Activated CD8-positive, alpha-beta T cell treated with anti-CD3 and anti-CD28 coated beads for 36 hours (primary cell): ENCODE data around the gene NOCT. TPM values are rescaled to one million over a fixed set of nuclear protein-coding genes. Genes with fewer than 3 reads are reported as not detected.

Experiments used
- ATAC-seq: fragments of 200-7000 bp; cut with Tn5 transposase; one replicate; pipeline ENCODE4 v1.10.0; 2021; ENCODE audit warnings: mild to moderate bottlenecking, moderate library complexity
- CTCF ChIA-PET: fragments of 350-600 bp; sonication (Branson Sonifier 250); formaldehyde crosslinking; loops from one replicate; lab custom pipeline; 2021; ENCODE audit warnings: antibody characterized with exemption; lab: Charles Lee
- POLR2A ChIA-PET: fragments of 350-600 bp; sonication (Branson Sonifier 250); formaldehyde crosslinking; loops from one replicate; lab custom pipeline; 2021; ENCODE audit warnings: antibody characterized with exemption; lab: Charles Lee
- DNase-seq: peaks from one replicate; pipeline ENCODE4 v3.0.0-alpha.2; 2020
- H3K27ac Mint-ChIP-seq: one replicate; pipeline ENCODE4 v1.8.0; 2021; ENCODE audit warnings: mild to moderate bottlenecking, mixed read lengths
- H3K27me3 Mint-ChIP-seq: one replicate; pipeline ENCODE4 v1.8.0; 2021; ENCODE audit warnings: mixed read lengths
- H3K36me3 Mint-ChIP-seq: one replicate; pipeline ENCODE4 v1.8.0; 2021; ENCODE audit warnings: low read depth, mixed read lengths
- H3K4me1 Mint-ChIP-seq: one replicate; pipeline ENCODE4 v1.8.0; 2021; ENCODE audit warnings: low read depth, mixed read lengths
- H3K4me3 Mint-ChIP-seq: one replicate; pipeline ENCODE4 v1.8.0; 2021; ENCODE audit warnings: mild to moderate bottlenecking, moderate library complexity, mixed read lengths
- H3K9me3 Mint-ChIP-seq: one replicate; pipeline ENCODE4 v1.8.0; 2021; ENCODE audit warnings: mixed read lengths
- intact Hi-C: fragments of 100-400 bp; cut with micrococcal nuclease; formaldehyde crosslinking; loops from one replicate; pipeline ENCODE4 v1.10.0; 2022
- total RNA-seq, 2 experiments: library from RNA; stranded (reverse); gene quantifications; one replicate each; pipeline ENCODE4 v1.2.3, GENCODE V29; 2021
- TF ChIP-seq, protein P1 (sequence below): fragments of 200-600 bp; IDR thresholded peaks from one replicate; pipeline ENCODE4 v1.8.0; 2022; ENCODE audit warnings: antibody characterized with exemption, mild to moderate bottlenecking

NOCT gene
- total RNA-seq, 2 experiments from 2014 or later: 21.5 to 24.9 TPM

DNA sequence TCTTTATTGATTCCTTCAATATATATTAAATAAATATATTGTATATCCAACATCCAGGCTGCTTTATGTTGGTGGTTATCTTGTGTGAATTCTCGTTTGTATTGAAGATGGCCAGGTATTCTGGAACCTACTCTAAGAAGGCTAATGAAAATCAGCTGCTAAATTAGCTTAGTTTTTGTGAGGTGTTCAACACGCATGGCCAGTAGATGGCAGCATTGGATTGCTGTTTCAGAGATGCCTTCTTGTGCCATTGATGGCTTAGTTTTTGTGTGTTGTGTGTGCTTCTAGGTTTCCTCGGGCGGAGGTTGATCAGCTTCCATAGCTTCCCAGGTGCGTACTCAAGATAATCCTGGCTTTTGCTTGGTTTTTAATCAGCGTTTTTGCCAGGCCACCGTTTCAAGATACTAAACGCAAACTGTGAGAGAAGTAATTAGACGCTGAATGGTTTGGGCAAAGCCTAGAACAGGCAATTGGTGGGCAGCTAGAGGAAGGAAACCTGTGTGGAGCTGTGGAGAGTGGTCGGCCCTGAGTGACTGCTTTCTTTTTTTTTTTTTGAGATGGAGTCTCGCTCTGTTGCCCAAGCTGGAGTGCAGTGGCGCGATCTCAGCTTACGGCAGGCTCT, 15.1 kb downstream of the NOCT start:
- TF ChIP-seq, protein P1, sequence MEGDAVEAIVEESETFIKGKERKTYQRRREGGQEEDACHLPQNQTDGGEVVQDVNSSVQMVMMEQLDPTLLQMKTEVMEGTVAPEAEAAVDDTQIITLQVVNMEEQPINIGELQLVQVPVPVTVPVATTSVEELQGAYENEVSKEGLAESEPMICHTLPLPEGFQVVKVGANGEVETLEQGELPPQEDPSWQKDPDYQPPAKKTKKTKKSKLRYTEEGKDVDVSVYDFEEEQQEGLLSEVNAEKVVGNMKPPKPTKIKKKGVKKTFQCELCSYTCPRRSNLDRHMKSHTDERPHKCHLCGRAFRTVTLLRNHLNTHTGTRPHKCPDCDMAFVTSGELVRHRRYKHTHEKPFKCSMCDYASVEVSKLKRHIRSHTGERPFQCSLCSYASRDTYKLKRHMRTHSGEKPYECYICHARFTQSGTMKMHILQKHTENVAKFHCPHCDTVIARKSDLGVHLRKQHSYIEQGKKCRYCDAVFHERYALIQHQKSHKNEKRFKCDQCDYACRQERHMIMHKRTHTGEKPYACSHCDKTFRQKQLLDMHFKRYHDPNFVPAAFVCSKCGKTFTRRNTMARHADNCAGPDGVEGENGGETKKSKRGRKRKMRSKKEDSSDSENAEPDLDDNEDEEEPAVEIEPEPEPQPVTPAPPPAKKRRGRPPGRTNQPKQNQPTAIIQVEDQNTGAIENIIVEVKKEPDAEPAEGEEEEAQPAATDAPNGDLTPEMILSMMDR: peak; percentile 71
- DNase-seq (peak; percentile 84), ATAC-seq (peak; percentile 81)
- Mint-ChIP-seq H3K9me3 (no peaks in the 10 kb centered on the region), H3K36me3 (peaks cover 11% of the 10 kb centered on the region), H3K27ac (no peak overlapping the region), H3K4me3 (no peak overlapping the region), H3K4me1 (peaks cover 12% of the 10 kb centered on the region), H3K27me3 (no peaks in the 10 kb centered on the region)
- ChIA-PET CTCF (interaction anchor here (0.5 to 5.2 kb wide), 58 partner anchors 8 to 586 kb away, joined by 3 to 79 read pairs (median 5); partner anchors contain the start of genes MGARP and NOCT), POLR2A (interaction anchor here (0.8 to 1.7 kb wide), 6 partner anchors 10 to 53 kb away, joined by 3 to 7 read pairs (median 4); partner anchors contain the start of gene NOCT)
- intact Hi-C loops: loop anchor here (5.0 kb wide), 1 partner anchor 52 kb away; no protein-coding TSS in a partner anchor

DNA sequence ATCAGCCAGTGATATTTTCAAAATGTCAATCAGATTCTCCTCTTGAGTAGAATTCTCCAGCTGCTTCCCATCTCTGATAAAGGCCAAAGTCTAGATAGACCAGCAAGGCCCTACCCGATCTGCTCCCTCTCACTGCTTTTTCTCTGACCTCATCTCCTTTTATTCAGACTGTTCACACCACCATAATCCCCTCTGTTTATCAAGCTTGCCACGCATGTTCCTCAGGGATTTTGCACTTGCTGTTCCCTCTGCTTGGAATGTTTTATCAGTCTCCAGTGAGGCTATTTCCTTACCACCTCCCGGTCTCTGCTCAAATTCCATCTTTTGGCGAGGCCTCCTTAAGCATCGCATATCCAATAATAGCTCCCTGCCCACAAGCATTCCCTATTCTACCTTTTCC, 20.1 kb downstream of the NOCT start:
- Mint-ChIP-seq H3K4me3 (no peak overlapping the region), H3K27ac (no peak overlapping the region), H3K9me3 (no peaks in the 10 kb centered on the region), H3K27me3 (no peaks in the 10 kb centered on the region), H3K36me3 (peaks cover 14% of the 10 kb centered on the region), H3K4me1 (peaks cover 11% of the 10 kb centered on the region)
- intact Hi-C loops: no loop called here
- TF ChIP-seq, protein P1: no peak
- POLR2A ChIA-PET: interaction anchor here (1.0 to 1.4 kb wide), 2 partner anchors 9 to 16 kb away, joined by 3 to 5 read pairs; no protein-coding TSS in a partner anchor
- ATAC-seq (no peak), DNase-seq (no peak)
- CTCF ChIA-PET: no interaction called here

DNA sequence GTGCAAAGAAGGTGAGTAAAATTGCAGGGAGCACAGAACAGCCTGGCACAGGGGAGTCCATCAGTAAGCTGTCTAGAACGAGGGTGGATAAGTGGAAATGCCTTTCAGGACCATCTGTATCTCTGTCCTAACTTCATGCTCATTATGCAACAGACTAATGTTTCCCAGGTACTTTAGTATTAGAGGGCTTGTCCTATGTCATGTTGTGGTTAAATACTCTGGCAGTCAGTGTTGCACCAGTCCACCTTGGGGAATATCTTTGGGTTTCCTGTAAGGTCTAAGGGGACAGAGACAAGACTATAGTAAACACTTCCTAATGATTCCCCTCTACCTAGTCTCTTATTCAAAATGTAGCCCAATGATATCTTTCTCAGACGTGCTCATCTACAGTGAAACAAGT, 21.3 kb downstream of the NOCT start:
- POLR2A ChIA-PET: interaction anchor here (1.0 kb wide), 1 partner anchor 18 kb away, joined by 3 read pairs; no protein-coding TSS in a partner anchor
- intact Hi-C loops: no loop called here

GRCh38 chr4:139038874-139039443, 23.4 kb downstream of the NOCT start:
- intact Hi-C loops: no loop called here
- no peaks in the 10 kb centered on the region for H3K27me3 Mint-ChIP-seq
- H3K36me3 Mint-ChIP-seq: peaks cover 18% of the 10 kb centered on the region
- no peak overlapping the region for H3K27ac Mint-ChIP-seq
- POLR2A ChIA-PET: interaction anchor here (1.0 to 2.0 kb wide), 3 partner anchors 9 to 18 kb away, joined by 3 to 5 read pairs (median 3); no protein-coding TSS in a partner anchor
- H3K4me1 Mint-ChIP-seq: peaks cover 10% of the 10 kb centered on the region
- CTCF ChIA-PET: interaction anchor here (0.9 to 1.5 kb wide), 2 partner anchors 9 to 16 kb away, joined by 3 to 17 read pairs; no protein-coding TSS in a partner anchor
- no peak overlapping the region for H3K4me3 Mint-ChIP-seq
- TF ChIP-seq, protein P1: no peak
- no peak for ATAC-seq
- no peak for DNase-seq
- H3K9me3 Mint-ChIP-seq: no peaks in the 10 kb centered on the region

More for the DNA sequence above, 21.3 kb downstream of the NOCT start:
- H3K27me3 Mint-ChIP-seq: no peaks in the 10 kb centered on the region
- H3K4me3 Mint-ChIP-seq: no peak overlapping the region
- DNase-seq: no peak
- no peak overlapping the region for H3K27ac Mint-ChIP-seq
- CTCF ChIA-PET: no interaction called here
- no peaks in the 10 kb centered on the region for H3K9me3 Mint-ChIP-seq
- H3K36me3 Mint-ChIP-seq: peaks cover 11% of the 10 kb centered on the region
- TF ChIP-seq, protein P1: no peak
- no peak for ATAC-seq
- H3K4me1 Mint-ChIP-seq: peaks cover 10% of the 10 kb centered on the region
